GM10248 (cell line): ENCODE results near the gene CHMP2B.

Source experiments
- CTCF ChIA-PET: fragments of 300-600 bp; sonication (Branson Sonifier 250); formaldehyde crosslinking; extraction: SDS; loops from one replicate; lab custom pipeline; 2021; ENCODE audit warnings: antibody characterized with exemption; lab: Yijun Ruan, JAX
- POLR2A ChIA-PET: fragments of 350-650 bp; sonication (Branson Sonifier 250); formaldehyde crosslinking; extraction: SDS; loops from one replicate; lab custom pipeline; 2020; ENCODE audit warnings: antibody characterized with exemption; lab: Yijun Ruan, JAX
- DNase-seq: peaks from one replicate; pipeline ENCODE4 v3.0.0; 2012; ENCODE audit errors: extremely low spot score
- TF ChIP-seq, protein P1 (sequence below): IDR thresholded peaks from 2 replicates; pipeline ENCODE4 v1.5.1; 2012; ENCODE audit warnings: mild to moderate bottlenecking, low read depth; ENCODE audit errors: extremely low read depth, missing control alignments, control extremely low read depth

CHMP2B gene

DNA sequence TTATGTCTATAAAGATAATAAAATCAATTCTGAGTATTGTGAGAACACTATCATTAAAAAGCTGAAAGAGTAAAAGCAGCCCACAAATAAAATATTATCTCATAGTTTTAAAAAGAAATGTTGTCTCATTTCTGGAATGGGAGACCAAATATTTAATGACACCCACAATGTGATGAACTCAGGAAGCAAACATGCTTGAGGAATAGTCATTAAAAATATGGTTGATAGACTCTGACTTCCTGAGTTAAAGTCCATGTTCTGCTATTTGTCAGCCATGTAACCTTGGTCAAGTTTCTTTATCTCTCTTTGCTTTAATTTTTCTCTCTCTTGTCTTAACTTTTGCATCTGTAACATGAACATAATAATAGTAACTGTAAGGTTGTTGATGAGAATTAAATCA lies 35.5 kb upstream of the CHMP2B start:
- DNase-seq = no peak
- ChIA-PET POLR2A (no interaction called here), CTCF (interaction anchor here (1.0 to 1.9 kb wide), 2 partner anchors 10 to 13 kb away, joined by 3 to 6 read pairs; no protein-coding TSS in a partner anchor)
- TF ChIP-seq, protein P1, sequence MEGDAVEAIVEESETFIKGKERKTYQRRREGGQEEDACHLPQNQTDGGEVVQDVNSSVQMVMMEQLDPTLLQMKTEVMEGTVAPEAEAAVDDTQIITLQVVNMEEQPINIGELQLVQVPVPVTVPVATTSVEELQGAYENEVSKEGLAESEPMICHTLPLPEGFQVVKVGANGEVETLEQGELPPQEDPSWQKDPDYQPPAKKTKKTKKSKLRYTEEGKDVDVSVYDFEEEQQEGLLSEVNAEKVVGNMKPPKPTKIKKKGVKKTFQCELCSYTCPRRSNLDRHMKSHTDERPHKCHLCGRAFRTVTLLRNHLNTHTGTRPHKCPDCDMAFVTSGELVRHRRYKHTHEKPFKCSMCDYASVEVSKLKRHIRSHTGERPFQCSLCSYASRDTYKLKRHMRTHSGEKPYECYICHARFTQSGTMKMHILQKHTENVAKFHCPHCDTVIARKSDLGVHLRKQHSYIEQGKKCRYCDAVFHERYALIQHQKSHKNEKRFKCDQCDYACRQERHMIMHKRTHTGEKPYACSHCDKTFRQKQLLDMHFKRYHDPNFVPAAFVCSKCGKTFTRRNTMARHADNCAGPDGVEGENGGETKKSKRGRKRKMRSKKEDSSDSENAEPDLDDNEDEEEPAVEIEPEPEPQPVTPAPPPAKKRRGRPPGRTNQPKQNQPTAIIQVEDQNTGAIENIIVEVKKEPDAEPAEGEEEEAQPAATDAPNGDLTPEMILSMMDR = no peak

DNA sequence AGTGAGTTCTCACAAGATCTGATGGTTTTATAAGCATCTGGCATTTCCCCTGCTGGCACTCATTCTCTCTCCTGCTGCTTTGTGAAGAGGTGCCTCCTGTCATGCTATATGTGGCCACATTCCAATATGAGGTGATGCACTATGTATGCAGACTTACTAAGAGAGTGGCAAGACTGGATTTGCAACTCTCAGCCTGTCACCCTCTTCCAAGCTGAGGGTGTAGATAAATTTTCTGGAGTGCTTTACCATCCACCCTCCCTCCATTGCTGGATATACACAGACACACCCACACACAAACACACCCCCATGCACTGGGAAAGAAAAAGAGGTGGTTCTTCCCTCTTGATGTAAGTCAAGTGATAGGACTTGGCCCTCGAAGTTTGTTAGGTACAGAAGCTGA lies 30.2 kb upstream of the CHMP2B start:
- DNase-seq = no peak
- TF ChIP-seq, protein P1 = no peak
- CTCF ChIA-PET = interaction anchor here (1.9 kb wide), 1 partner anchor 12 kb away, joined by 4 read pairs; no protein-coding TSS in a partner anchor

DNA sequence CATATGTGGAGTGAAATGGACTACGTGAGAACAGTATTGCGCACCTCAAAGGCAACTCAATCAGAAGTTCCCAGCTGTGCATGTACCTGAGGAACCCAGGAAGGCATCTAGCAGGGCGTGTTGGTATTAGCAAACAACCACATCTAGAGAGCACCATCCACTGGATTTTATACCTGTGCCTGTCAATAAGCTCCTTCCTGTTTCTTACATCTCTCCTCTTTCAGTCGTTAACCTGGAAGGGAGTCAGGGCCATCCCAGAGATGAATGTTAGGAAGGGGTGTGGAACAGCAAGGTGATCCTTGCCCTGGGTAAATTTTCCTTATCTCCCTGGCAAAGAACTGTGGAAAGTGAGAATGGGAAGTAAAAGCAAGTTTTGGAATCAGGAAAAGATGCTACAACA lies 29.6 kb upstream of the CHMP2B start:
- ChIA-PET POLR2A (no interaction called here), CTCF (interaction anchor here (1.9 kb wide), 1 partner anchor 13 kb away, joined by 4 read pairs; no protein-coding TSS in a partner anchor)
- no peak for DNase-seq
- TF ChIP-seq, protein P1 = no peak

More for the DNA sequence above, 30.2 kb upstream of the CHMP2B start:
- POLR2A ChIA-PET = no interaction called here

DNA sequence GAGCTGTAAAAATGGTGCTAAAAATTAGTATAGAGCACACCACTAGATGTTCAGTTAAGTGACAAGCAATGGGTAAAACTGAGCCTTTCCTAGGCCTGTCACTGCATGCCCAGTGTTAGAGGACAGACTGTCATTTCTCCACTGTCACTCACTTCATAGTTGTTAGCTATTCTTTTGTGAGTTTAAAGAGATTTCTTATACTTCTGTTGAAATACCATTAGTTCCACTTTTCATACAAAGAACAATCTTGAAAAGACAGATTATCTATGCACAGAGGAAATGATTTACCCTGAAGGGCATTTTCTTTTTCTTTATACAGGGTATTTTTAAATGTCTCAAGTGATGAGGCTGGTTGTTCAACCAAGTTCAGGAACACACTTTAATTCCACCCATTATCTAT lies 28.3 kb upstream of the CHMP2B start:
- TF ChIP-seq, protein P1 = no peak
- no peak for DNase-seq
- ChIA-PET CTCF (interaction anchor here (0.8 to 1.9 kb wide), 2 partner anchors 14 to 130 kb away, joined by 3 to 4 read pairs; no protein-coding TSS in a partner anchor), POLR2A (no interaction called here)

DNA sequence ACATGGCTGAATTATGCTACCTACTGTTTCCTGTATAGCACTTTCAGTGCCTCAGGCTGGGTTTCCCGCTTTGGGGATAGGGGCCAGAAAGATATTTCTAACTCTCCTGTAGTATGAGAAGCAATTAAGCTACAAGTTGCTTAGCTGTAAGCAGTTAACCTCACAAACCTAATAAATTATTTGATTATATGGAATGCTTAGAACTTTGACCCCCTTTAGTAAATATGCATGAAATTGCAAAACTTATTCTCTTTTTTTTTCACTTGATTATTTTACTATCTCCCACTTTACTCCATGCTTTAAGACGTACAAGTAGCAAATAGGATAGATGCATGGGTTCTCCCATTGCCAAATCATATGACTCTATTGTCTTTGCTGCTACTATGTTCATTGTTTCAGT lies 27.5 kb upstream of the CHMP2B start:
- POLR2A ChIA-PET = no interaction called here
- TF ChIP-seq, protein P1 = no peak
- CTCF ChIA-PET = interaction anchor here (1.0 to 1.6 kb wide), 3 partner anchors 12 to 24 kb away, joined by 4 read pairs; no protein-coding TSS in a partner anchor
- DNase-seq = no peak

DNA sequence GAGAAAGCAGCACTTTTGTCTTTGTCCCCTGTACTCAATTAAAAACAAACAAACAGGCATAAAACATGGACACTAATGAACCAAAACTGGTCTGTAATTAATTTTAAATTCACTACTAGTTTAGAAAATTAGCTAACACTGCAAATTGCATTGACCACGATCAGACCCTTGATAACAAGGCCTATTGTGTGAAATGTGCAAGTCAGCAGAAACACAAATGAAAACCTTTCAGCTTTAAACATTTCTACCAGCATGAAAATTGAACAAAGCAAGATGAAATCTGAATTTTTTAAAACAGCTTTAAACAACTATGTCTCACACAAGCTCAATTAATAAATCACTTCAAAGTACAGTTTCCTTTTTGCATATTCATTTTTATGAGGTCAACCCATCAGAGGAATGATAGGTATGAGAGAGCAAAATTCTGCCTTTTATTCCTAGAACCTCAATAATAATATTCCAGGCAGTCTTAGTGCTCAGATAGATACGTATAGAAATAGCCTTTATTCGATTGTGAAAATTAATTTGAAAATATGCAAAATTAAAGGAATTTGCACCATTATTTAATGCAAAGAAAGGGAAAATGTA lies 27.0 kb upstream of the CHMP2B start:
- TF ChIP-seq, protein P1 = no peak
- CTCF ChIA-PET = interaction anchor here (1.0 to 1.6 kb wide), 3 partner anchors 11 to 23 kb away, joined by 4 read pairs; no protein-coding TSS in a partner anchor

More for the DNA sequence above, 27.0 kb upstream of the CHMP2B start:
- no peak for DNase-seq
- POLR2A ChIA-PET = no interaction called here
